Esophagus muscularis mucosa (tissue), 4 donors: ENCODE measurements around the gene IL17RD. TPM values are rescaled to one million over a fixed set of nuclear protein-coding genes. Genes with fewer than 3 reads are reported as not detected.

Experiments used
- DNase-seq: peaks from one replicate; pipeline ENCODE4 v3.0.0-alpha.2; 2017; ENCODE audit errors: extremely low spot score
- H3K27ac ChIP-seq, 4 donors: fragments of 200-600 bp; sonication (generic); replicated peaks in 1 of 4; 1 replicate in 3 of 4; 2 replicates in 1 of 4; pipeline ENCODE4 v1.5.1; 2016 to 2019; ENCODE audit warnings: mild to moderate bottlenecking in 1 of 4
- H3K27me3 ChIP-seq, 4 donors: fragments of 200-600 bp; sonication (generic); one replicate each; pipeline versions ENCODE4 v1.5.1 to v1.6.0; 2016 to 2019
- H3K36me3 ChIP-seq, 4 donors: fragments of 200-600 bp; sonication (generic); one replicate each; pipeline ENCODE4 v1.5.1; 2016 to 2019
- H3K4me1 ChIP-seq, 4 donors: fragments of 200-600 bp; sonication (generic); one replicate each; pipeline ENCODE4 v1.5.1; 2016 to 2019
- H3K4me3 ChIP-seq, 4 donors: fragments of 200-600 bp; sonication (generic); 1 replicate in 2 of 4; 2 replicates in 2 of 4; pipeline ENCODE4 v1.5.1; 2016 to 2019; ENCODE audit warnings: mild to moderate bottlenecking in 4 of 4, moderate library complexity in 1 of 4
- H3K9me3 ChIP-seq, 4 donors: fragments of 200-600 bp; sonication (generic); 1 replicate in 3 of 4; 2 replicates in 1 of 4; pipeline ENCODE4 v1.5.1; 2016 to 2019
- EP300 ChIP-seq: sonication (generic); formaldehyde crosslinking; IDR thresholded peaks from one replicate; pipeline ENCODE4 v1.6.1; 2017; ENCODE audit warnings: antibody characterized with exemption
- POLR2A ChIP-seq: fragments of 450-650 bp; IDR thresholded peaks from one replicate; pipeline ENCODE4 v1.6.1; 2017; ENCODE audit warnings: antibody characterized with exemption, moderate library complexity, mild to moderate bottlenecking, low read depth
- POLR2AphosphoS5 ChIP-seq, 2 donors: sonication (generic); formaldehyde crosslinking; IDR thresholded peaks; one replicate each; pipeline ENCODE4 v1.6.1; 2017; ENCODE audit warnings: antibody characterized with exemption in 2 of 2
- WGBS: methylation state at CpG from one replicate; pipeline ENCODE4 v1.1.5; 2018; 5-methylcytosine and 5-hydroxymethylcytosine counted together
- intact Hi-C: fragments of 100-400 bp; cut with DNase I; formaldehyde crosslinking; loops from one replicate; pipeline ENCODE4 v1.15.1; 2023
- total RNA-seq, 4 donors: library from RNA; depleted of rRNA; stranded (reverse); fragments of >200 nt; gene quantifications; one replicate each; pipeline versions ENCODE4 v1.1.0 to v1.2.1, GENCODE V29; 2016
- TF ChIP-seq, protein P1 (sequence below), 3 experiments: fragments of 200-600 bp in 2 of 3; fragments of 450-650 bp in 1 of 3; sonication (generic) in 2 of 3; IDR thresholded peaks; one replicate each; pipeline ENCODE4 v1.5.1; 2017 to 2019; ENCODE audit warnings: antibody characterized with exemption in 3 of 3, mild to moderate bottlenecking in 2 of 3, moderate library complexity in 1 of 3

Gene IL17RD
- total RNA-seq, 4 donors from 2014 or later: 6.1 to 13.2 (median 9.5) TPM

DNA sequence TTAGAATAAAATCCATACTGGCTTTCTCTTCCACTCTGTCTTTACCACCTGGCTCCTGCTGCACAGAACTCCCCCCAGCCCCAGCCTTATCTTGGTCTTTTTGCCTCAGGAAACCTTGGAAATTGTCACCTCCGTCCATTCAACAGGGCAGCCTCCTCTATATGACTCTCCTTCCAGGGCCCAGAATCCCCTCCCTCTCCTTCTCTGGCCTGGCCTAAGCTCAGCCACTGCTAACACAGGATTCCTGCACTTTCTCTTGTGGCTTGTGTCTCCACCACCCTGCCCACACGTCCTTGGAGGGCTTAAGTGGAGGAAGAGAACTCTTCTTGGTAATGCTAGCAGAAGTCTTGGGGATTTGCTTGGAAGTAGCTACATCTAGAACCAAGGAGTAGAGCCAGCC is 1.5 kb upstream of the IL17RD start:
- Histone ChIP-seq H3K36me3 (no peaks in the 10 kb centered on the region), H3K4me1 (peaks cover 5 to 50% (median 43%) of the 10 kb centered on the region in 4 donors)
- 70% methylated on average over 2 of the region's 2 CpGs for WGBS

DNA sequence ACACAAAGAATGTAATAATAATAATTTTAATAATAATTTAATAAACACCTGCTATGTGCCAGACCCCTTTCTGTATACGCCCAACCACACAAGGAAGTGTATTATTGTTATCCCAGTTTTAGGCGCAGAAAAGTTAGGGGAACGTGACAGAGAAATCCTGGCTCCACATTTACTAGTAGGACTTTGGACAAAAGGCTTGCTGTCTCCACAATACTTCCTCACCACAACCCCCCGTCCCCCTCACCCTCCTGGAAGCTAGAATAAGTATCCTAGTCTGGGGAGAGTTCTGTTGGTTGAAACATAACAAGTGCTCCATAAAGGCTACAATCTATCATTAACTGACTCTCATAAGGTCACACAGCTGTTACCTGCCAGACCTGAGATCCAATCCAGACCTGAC is 488 bp upstream of the IL17RD start:
- intact Hi-C loops: loop anchor here (5.0 to 10.0 kb wide), 2 partner anchors 63 to 171 kb away; no protein-coding TSS in a partner anchor
- H3K27me3 ChIP-seq: no peaks in the 10 kb centered on the region
- no peaks in the 10 kb centered on the region for H3K36me3 ChIP-seq
- WGBS: 18% methylated on average over 4 of the region's 4 CpGs
- peaks cover 10 to 60% (median 53%) of the 10 kb centered on the region in 4 donors for H3K4me1 ChIP-seq
- no peak for TF ChIP-seq POLR2AphosphoS5 (IDR thresholded peaks at IDR 0.05)
- TF ChIP-seq EP300: no peak
- no peak for TF ChIP-seq POLR2A
- TF ChIP-seq, protein P1, sequence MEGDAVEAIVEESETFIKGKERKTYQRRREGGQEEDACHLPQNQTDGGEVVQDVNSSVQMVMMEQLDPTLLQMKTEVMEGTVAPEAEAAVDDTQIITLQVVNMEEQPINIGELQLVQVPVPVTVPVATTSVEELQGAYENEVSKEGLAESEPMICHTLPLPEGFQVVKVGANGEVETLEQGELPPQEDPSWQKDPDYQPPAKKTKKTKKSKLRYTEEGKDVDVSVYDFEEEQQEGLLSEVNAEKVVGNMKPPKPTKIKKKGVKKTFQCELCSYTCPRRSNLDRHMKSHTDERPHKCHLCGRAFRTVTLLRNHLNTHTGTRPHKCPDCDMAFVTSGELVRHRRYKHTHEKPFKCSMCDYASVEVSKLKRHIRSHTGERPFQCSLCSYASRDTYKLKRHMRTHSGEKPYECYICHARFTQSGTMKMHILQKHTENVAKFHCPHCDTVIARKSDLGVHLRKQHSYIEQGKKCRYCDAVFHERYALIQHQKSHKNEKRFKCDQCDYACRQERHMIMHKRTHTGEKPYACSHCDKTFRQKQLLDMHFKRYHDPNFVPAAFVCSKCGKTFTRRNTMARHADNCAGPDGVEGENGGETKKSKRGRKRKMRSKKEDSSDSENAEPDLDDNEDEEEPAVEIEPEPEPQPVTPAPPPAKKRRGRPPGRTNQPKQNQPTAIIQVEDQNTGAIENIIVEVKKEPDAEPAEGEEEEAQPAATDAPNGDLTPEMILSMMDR (IDR thresholded peaks at IDR 0.05): no peak
- DNase-seq: no peak
- H3K27ac ChIP-seq: no peak overlapping the region
- peak overlapping the region in 3 of 4 donors; percentile 73 to 86 (median 76) for H3K4me3 ChIP-seq
- no peaks in the 10 kb centered on the region for H3K9me3 ChIP-seq

More for the DNA sequence above, 1.5 kb upstream of the IL17RD start:
- H3K27me3 ChIP-seq: no peaks in the 10 kb centered on the region
- TF ChIP-seq POLR2A (no peak), POLR2AphosphoS5 (IDR thresholded peaks at IDR 0.05) (no peak), EP300 (no peak)
- TF ChIP-seq, protein P1 (IDR thresholded peaks at IDR 0.05): no peak
- H3K4me3 ChIP-seq: no peak overlapping the region
- DNase-seq: no peak
- intact Hi-C loops: loop anchor here (5.0 to 10.0 kb wide), 2 partner anchors 64 to 172 kb away; no protein-coding TSS in a partner anchor
- no peaks in the 10 kb centered on the region for H3K9me3 ChIP-seq
- H3K27ac ChIP-seq: no peak overlapping the region

- Histone ChIP-seq H3K9me3 (no peaks in the 10 kb centered on the region), H3K4me1 (peaks cover 24 to 63% (median 56%) of the 10 kb centered on the region in 4 donors), H3K4me3 (peak overlapping the region; percentile 73 to 86 (median 80)), H3K27ac (peak overlapping the region; percentile 61 to 81 (median 68)), H3K27me3 (no peaks in the 10 kb centered on the region), H3K36me3 (no peaks in the 10 kb centered on the region)
- TF ChIP-seq POLR2A (no peak), POLR2AphosphoS5 (IDR thresholded peaks at IDR 0.05) (peak in 1 of 2 donors; percentile 9)
- WGBS: 10% methylated on average over 13 of the region's 30 CpGs
- DNase-seq: no peak
- intact Hi-C loops: loop anchor here (10.0 kb wide), 1 partner anchor 169 kb away; no protein-coding TSS in a partner anchor
These were observed 916 bp downstream of the IL17RD start for GRCh38 chr3:57164217-57164656.

DNA sequence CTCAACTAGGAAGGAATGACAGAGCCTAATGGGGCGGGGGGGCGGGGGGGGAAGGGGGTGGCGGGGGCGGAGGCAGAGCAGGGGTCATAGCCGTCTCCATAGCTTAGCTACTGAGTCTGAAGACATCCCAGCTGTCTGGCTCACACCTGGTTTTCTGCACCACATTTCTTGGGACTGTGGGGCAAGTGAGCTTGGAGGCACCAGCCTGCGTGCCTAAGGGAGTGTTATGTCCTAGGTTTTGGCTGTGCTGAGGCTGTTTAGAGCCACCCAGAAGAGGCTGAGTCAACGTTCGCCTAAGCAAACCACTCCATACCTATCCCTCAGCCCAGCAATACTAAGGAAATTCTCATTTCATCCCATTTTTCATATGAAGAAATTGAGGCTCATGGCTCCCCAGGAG is 1.4 kb downstream of the IL17RD start:
- peaks cover 28 to 66% (median 58%) of the 10 kb centered on the region in 4 donors for H3K4me1 ChIP-seq
- H3K27me3 ChIP-seq: no peaks in the 10 kb centered on the region
- no peaks in the 10 kb centered on the region for H3K9me3 ChIP-seq
- H3K4me3 ChIP-seq: peak overlapping the region; percentile 73 to 86 (median 80)
- 17% methylated on average over 5 of the region's 8 CpGs for WGBS
- no peaks in the 10 kb centered on the region for H3K36me3 ChIP-seq
- H3K27ac ChIP-seq: peak overlapping the region; percentile 61 to 81 (median 68)
- TF ChIP-seq POLR2A (no peak), POLR2AphosphoS5 (IDR thresholded peaks at IDR 0.05) (no peak), EP300 (no peak)
- TF ChIP-seq, protein P1 (IDR thresholded peaks at IDR 0.05): no peak
- DNase-seq: no peak
- intact Hi-C loops: loop anchor here (10.0 kb wide), 1 partner anchor 169 kb away; no protein-coding TSS in a partner anchor

- no peaks in the 10 kb centered on the region for H3K36me3 ChIP-seq
- H3K27ac ChIP-seq: no peak overlapping the region
- no peak overlapping the region for H3K4me3 ChIP-seq
- H3K4me1 ChIP-seq: peaks cover 28 to 74% (median 58%) of the 10 kb centered on the region in 4 donors
- WGBS: 78% methylated on average over 1 of the region's 1 CpG
- TF ChIP-seq EP300: no peak
- TF ChIP-seq POLR2AphosphoS5 (IDR thresholded peaks at IDR 0.05): no peak
- TF ChIP-seq POLR2A: no peak
- TF ChIP-seq, protein P1 (IDR thresholded peaks at IDR 0.05): no peak
- DNase-seq: no peak
- no peaks in the 10 kb centered on the region for H3K27me3 ChIP-seq
- H3K9me3 ChIP-seq: no peaks in the 10 kb centered on the region
- intact Hi-C loops: loop anchor here (10.0 kb wide), 1 partner anchor 167 kb away; no protein-coding TSS in a partner anchor
These were observed 3.2 kb downstream of the IL17RD start for GRCh38 chr3:57161915-57162314.
